Gastroesophageal sphincter (tissue), 4 donors: ENCODE results near the gene TMEM165. TPM values are rescaled to one million over a fixed set of nuclear protein-coding genes. Genes with fewer than 3 reads are reported as not detected.

Source experiments
- ATAC-seq: fragments of 150-250 bp; one replicate; pipeline ENCODE4 v1.9.1; 2016; ENCODE audit warnings: mild to moderate bottlenecking, moderate library complexity
- H3K27ac ChIP-seq, 4 donors: fragments of 200-600 bp; sonication (generic) in 3 of 4; 1 replicate in 3 of 4; 2 replicates in 1 of 4; pipeline ENCODE4 v1.5.1; 2016 to 2019
- H3K27me3 ChIP-seq: fragments of 200-600 bp; sonication (generic); one replicate; pipeline ENCODE4 v1.5.1; 2019
- H3K36me3 ChIP-seq, 2 donors: fragments of 200-600 bp; sonication (generic); one replicate each; pipeline ENCODE4 v1.5.1; 2019; ENCODE audit warnings: control low read depth in 1 of 2
- H3K4me1 ChIP-seq, 3 donors: fragments of 200-600 bp; sonication (generic); 1 replicate in 2 of 3; 2 replicates in 1 of 3; pipeline ENCODE4 v1.5.1; 2016 to 2019; ENCODE audit warnings: control low read depth in 2 of 3
- H3K4me3 ChIP-seq, 2 donors: fragments of 200-600 bp; sonication (generic); one replicate each; pipeline ENCODE4 v1.5.1; 2019; ENCODE audit warnings: mild to moderate bottlenecking in 1 of 2, moderate library complexity in 1 of 2
- H3K9me3 ChIP-seq, 3 donors: fragments of 200-600 bp; sonication (generic); one replicate each; pipeline ENCODE4 v1.5.1; 2017 to 2019; ENCODE audit warnings: control low read depth in 2 of 3
- EP300 ChIP-seq: sonication (generic); formaldehyde crosslinking; IDR thresholded peaks from one replicate; pipeline ENCODE4 v1.6.1; 2017; ENCODE audit warnings: antibody characterized with exemption, mild to moderate bottlenecking
- POLR2A ChIP-seq, 2 donors: fragments of 450-650 bp; IDR thresholded peaks; one replicate each; pipeline ENCODE4 v1.6.1; 2017; ENCODE audit warnings: antibody characterized with exemption in 2 of 2, mild to moderate bottlenecking in 2 of 2, moderate library complexity in 1 of 2
- POLR2AphosphoS5 ChIP-seq: sonication (generic); formaldehyde crosslinking; IDR thresholded peaks from one replicate; pipeline ENCODE4 v1.6.1; 2017; ENCODE audit warnings: antibody characterized with exemption
- WGBS, 2 donors: methylation state at CpG; one replicate each; pipeline ENCODE4 v1.1.5; 2018; ENCODE audit warnings: low coverage in 1 of 2; 5-methylcytosine and 5-hydroxymethylcytosine counted together
- total RNA-seq, 4 donors: library from RNA; depleted of rRNA; stranded (reverse); fragments of >200 nt; gene quantifications; one replicate each; pipeline ENCODE4 v1.1.0, GENCODE V29; 2016
- TF ChIP-seq, protein P1 (sequence below), 4 experiments: fragments of 200-600 bp in 2 of 4; fragments of 450-650 bp in 2 of 4; sonication (generic) in 1 of 4; IDR thresholded peaks; one replicate each; pipeline ENCODE4 v1.5.1; 2017 to 2019; ENCODE audit warnings: antibody characterized with exemption in 4 of 4, mild to moderate bottlenecking in 2 of 4, moderate library complexity in 2 of 4

TMEM165 gene
- total RNA-seq, 4 donors from 2014 or later, result 136 to 198 (median 169) TPM

DNA sequence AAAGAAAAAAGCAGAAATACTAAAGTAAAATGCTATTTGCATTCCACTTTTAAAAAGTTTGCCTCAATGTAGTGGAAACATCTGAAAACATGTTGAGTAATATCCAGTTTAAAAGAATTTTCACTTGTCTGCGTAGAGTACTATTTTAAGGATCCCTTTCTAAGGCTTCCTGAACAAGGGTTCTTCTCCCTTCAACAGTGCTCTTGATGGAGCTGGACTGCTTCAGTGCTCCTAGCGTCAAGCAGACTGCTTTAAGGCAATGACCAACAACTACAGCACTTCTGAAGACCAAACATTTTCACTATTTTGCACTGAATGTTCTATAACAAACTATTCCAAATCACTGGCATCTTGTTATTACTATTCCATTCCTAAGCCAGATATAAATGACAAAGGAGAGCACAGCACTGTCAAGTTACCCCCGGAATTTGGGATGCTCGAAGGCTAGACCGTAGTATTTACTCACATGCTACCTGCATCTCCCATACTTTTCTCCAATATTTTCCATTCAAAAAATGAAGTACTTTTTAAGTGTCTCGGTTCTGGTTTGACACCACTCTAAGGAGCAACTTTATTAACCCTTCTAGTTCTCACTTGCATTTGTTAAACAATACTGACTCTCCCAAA, 36.1 kb downstream of the TMEM165 start:
- 72 to 73% methylated on average over 5 to 6 of the region's 6 CpGs for WGBS, 2 donors
- H3K27ac ChIP-seq, result no peak overlapping the region
- peaks cover 0 to 93% of the 10 kb centered on the region in 2 donors for H3K36me3 ChIP-seq
- no peaks in the 10 kb centered on the region for H3K27me3 ChIP-seq
- H3K9me3 ChIP-seq, result no peaks in the 10 kb centered on the region
- H3K4me3 ChIP-seq, result no peak overlapping the region
- no peak for TF ChIP-seq POLR2AphosphoS5
- TF ChIP-seq, protein P1, sequence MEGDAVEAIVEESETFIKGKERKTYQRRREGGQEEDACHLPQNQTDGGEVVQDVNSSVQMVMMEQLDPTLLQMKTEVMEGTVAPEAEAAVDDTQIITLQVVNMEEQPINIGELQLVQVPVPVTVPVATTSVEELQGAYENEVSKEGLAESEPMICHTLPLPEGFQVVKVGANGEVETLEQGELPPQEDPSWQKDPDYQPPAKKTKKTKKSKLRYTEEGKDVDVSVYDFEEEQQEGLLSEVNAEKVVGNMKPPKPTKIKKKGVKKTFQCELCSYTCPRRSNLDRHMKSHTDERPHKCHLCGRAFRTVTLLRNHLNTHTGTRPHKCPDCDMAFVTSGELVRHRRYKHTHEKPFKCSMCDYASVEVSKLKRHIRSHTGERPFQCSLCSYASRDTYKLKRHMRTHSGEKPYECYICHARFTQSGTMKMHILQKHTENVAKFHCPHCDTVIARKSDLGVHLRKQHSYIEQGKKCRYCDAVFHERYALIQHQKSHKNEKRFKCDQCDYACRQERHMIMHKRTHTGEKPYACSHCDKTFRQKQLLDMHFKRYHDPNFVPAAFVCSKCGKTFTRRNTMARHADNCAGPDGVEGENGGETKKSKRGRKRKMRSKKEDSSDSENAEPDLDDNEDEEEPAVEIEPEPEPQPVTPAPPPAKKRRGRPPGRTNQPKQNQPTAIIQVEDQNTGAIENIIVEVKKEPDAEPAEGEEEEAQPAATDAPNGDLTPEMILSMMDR (IDR thresholded peaks at IDR 0.05), result no peak
- no peak for TF ChIP-seq POLR2A (IDR thresholded peaks at IDR 0.05)
- no peak for TF ChIP-seq EP300
- no peak for ATAC-seq
- H3K4me1 ChIP-seq, result peaks cover 0 to 13% (median 0%) of the 10 kb centered on the region in 3 donors

DNA sequence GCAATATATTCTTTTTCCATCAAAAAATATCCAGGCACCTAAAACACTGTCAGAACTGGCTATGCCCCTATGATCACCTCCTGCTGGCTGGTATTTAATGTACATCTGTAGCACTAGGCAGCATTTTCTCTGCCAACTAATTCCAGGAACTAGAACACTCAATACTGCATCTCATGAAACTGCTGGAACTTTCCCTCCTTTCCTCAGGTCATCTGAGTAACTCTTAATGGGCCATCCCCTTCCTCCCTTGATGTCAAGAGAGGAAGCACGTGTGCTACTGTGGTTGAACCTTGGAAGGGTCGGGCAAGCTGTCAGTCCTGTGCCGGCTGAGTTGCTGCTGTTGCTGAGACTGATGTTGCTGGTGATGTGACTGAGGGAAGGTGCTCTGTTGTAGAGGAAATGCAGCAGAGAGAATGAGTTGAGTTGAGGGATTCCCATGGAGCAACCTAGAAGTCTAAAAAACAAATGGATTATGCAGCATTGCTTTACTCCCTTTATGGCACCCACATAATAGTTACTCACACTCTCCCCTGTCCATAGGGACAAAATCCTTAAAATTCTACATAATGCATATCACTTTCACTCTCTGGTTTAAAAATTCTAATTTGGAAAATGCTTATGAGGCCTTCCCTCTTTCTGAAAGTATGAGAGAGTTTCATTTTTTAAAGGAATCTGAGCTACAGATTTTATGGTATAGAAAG, 39.5 kb downstream of the TMEM165 start:
- peak overlapping the region in 2 of 4 donors; percentile 12 to 30 for H3K27ac ChIP-seq
- 0 to 41% methylated on average over 1 to 3 of the region's 3 CpGs for WGBS, 2 donors
- no peaks in the 10 kb centered on the region for H3K9me3 ChIP-seq
- peaks cover 0 to 75% of the 10 kb centered on the region in 2 donors for H3K36me3 ChIP-seq
- no peak for TF ChIP-seq EP300
- TF ChIP-seq, protein P1 (IDR thresholded peaks at IDR 0.05), result peak in 3 of 4 experiments; percentile 30 to 53 (median 35)
- TF ChIP-seq POLR2A (IDR thresholded peaks at IDR 0.05), result no peak
- TF ChIP-seq POLR2AphosphoS5, result peak; percentile 67
- no peak overlapping the region for H3K4me3 ChIP-seq
- ATAC-seq, result peak; percentile 25
- peaks cover 0 to 19% (median 0%) of the 10 kb centered on the region in 3 donors for H3K4me1 ChIP-seq
- H3K27me3 ChIP-seq, result no peaks in the 10 kb centered on the region

DNA sequence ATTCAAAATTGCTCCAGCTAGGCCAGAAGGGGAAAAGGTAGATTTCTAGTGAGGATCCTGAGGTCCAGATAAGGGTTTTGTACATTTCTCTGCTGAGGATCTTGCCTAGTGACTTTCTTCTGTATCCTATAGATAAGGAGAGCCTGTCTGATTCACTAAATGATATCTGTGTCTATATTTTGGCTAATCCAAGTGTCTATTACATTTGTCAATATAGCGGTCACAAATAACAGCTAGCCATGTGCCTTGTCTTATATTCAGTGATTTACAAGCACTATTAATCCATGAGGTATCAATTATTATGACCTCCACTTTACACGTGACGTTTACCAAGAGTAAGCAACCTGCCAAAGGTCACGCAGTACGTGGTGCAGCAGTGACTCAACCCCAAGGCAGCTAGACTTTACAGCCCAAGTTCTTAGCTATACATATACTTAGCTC, 41.6 kb downstream of the TMEM165 start:
- Histone ChIP-seq H3K4me1 (peaks cover 0 to 14% (median 0%) of the 10 kb centered on the region in 3 donors), H3K27ac (no peak overlapping the region), H3K27me3 (no peaks in the 10 kb centered on the region), H3K9me3 (no peaks in the 10 kb centered on the region), H3K36me3 (peaks cover 0 to 77% of the 10 kb centered on the region in 2 donors), H3K4me3 (no peak overlapping the region)
- no peak for ATAC-seq
- TF ChIP-seq EP300, result no peak
- WGBS, 2 donors, result 74 to 75% methylated on average over 5 of the region's 5 CpGs

DNA sequence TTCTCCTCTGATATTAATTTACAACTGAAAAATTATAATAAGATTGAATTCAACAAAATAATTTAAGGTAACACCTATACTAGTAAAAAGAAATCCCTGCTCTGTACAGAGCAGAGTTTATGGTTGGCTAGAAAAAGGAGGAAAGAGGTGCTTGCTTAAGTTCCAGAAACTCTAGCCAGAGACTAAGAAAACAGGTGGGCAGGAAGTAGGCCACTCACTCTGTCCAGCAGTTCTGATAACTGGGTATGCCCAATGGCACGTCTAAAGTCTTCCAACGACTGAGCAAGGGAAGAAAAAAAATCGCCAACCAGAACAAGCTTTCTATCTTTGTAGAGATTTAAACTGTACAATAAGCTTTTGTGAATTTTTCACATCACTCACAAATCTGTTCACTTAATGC, 42.1 kb downstream of the TMEM165 start:
- ATAC-seq, result no peak
- 83 to 94% methylated on average over 3 of the region's 3 CpGs for WGBS, 2 donors
- H3K27ac ChIP-seq, result no peak overlapping the region
- no peak overlapping the region for H3K4me3 ChIP-seq
- no peaks in the 10 kb centered on the region for H3K9me3 ChIP-seq
- TF ChIP-seq POLR2A (IDR thresholded peaks at IDR 0.05) (no peak), EP300 (no peak), POLR2AphosphoS5 (no peak)
- TF ChIP-seq, protein P1 (IDR thresholded peaks at IDR 0.05), result no peak
- H3K27me3 ChIP-seq, result no peaks in the 10 kb centered on the region
- peaks cover 0 to 77% of the 10 kb centered on the region in 2 donors for H3K36me3 ChIP-seq
- H3K4me1 ChIP-seq, result peaks cover 0 to 14% (median 0%) of the 10 kb centered on the region in 3 donors

DNA sequence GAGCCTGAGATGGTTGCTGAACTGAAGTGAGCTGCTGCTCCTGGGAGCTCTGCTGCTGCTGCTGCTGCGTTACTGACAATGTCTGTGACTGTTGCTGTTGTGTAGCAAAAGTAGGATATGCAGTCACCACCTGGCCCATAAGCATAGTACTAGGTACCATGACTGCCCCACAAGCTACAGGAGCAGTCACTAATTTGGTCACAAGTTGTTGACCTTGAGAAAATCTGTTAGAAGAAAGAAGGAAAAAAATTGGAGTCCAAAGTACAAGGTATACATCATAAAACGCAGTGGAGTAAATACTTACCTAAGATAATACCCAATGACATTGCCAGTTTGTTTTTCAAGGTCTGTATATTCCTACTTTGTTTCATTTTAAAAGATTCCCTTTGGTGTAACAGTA, 42.6 kb downstream of the TMEM165 start:
- 88 to 100% methylated on average over 1 of the region's 2 CpGs for WGBS, 2 donors
- no peak for ATAC-seq
- Histone ChIP-seq H3K36me3 (peaks cover 0 to 77% of the 10 kb centered on the region in 2 donors), H3K4me3 (no peak overlapping the region), H3K4me1 (peaks cover 0 to 14% (median 0%) of the 10 kb centered on the region in 3 donors), H3K27ac (no peak overlapping the region), H3K9me3 (no peaks in the 10 kb centered on the region), H3K27me3 (no peaks in the 10 kb centered on the region)
- no peak for TF ChIP-seq POLR2A (IDR thresholded peaks at IDR 0.05)
- TF ChIP-seq POLR2AphosphoS5, result no peak
- TF ChIP-seq EP300, result no peak
- TF ChIP-seq, protein P1 (IDR thresholded peaks at IDR 0.05), result no peak
